DMS79 treated with DMSO at 0.1 percent for 48 hours (cell line): ENCODE results near the gene PCBP3.
"Not testable (repeated sequence)": the region's sequence is repeated elsewhere in the genome, so short reads cannot be mapped to it uniquely, and the experiment has no call there.

Experiments
- DNase-seq: peaks from one replicate; lab custom pipeline; 2025; lab: John Stamatoyannopoulos, UW

Gene PCBP3

GRCh38 chr21:45809421-45809820 lies 165.9 kb downstream of the PCBP3 start:
- DNase-seq, result no peak

GRCh38 chr21:45811136-45811535 lies 167.6 kb downstream of the PCBP3 start:
- DNase-seq, result no peak

DNA sequence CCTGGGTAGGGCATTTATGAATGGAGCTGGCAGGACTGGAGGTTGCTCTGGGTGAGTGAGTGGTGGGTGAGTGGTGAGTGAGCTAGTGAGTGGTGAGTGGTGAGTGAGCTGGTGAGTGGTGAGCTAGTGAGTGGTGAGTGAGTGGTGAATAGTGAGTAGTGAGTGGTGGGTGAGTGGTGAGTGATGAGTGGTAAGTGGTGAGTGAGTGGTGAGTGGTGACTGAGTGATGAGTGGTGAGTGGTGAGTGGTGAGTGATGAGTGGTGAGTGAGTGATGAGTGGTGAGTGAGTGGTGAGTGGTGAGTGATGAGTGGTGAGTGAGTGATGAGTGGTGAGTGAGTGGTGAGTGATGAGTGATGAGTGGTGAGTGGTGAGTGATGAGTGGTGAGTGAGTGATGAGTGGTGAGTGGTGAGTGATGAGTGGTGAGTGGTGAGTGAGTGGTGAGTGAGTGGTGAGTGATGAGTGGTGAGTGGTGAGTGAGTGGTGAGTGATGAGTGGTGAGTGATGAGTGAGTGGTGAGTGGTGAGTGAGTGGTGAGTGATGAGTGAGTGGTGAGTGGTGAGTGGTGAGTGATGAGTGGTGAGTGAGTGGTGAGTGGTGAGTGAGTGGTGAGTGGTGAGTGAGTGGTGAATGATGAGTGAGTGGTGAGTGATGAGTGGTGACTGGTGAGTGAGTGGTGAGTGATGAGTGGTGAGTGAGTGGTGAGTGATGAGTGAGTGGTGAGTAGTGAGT lies 170.8 kb downstream of the PCBP3 start:
- DNase-seq, result not testable (repeated sequence)

- DNase-seq, result not testable (repeated sequence)
These were observed 172.3 kb downstream of the PCBP3 start for GRCh38 chr21:45815781-45816180.

DNA sequence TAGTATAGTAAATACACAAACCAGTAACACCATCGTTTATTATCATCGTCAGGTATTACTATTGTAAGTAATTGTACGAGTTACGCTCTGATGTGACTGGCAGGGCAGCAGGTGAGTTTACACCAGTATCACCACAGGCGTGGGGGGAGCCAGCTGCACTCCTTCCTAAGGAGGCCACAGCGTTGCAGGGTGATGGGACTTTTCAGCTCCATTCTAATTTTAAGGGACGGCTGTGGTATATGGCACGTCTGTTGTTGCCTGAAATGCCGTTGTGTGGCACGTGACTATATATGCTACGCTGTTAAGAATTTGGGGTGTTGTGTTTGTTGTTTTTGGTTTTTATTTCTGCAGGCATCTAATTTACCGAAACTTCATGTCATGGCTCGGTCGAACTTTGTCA lies 173.3 kb downstream of the PCBP3 start:
- no peak for DNase-seq

GRCh38 chr21:45817345-45817744 lies 173.8 kb downstream of the PCBP3 start:
- no peak for DNase-seq

DNA sequence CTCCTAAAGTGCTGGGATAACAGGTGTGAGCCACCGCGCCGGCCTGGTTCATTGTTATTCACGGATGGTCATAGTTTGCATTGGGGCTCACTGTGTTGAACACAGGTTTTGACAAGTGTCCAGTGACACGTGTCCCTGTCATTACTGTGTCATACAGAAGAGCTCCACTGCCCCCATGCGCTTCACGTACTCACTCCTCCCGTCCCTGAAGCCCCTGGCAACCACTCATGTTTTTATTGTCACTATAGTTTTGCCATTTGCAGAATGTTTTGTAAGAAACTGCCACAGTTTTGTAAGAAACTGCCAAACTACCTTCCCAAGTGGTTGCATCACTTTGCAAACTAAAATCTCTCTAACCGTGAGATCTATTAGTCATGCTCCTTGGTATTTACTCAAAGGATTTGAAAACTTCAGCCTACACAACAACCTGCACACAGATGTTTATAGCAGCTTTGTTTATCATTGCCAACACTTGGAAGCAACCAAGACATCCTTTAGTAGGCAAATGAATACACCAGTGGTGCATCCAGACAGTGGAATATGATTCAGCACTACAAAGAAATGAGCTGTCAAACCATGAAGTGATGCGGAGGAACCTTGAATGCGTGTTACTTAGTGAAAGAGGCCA lies 174.9 kb downstream of the PCBP3 start:
- no peak for DNase-seq

DNA sequence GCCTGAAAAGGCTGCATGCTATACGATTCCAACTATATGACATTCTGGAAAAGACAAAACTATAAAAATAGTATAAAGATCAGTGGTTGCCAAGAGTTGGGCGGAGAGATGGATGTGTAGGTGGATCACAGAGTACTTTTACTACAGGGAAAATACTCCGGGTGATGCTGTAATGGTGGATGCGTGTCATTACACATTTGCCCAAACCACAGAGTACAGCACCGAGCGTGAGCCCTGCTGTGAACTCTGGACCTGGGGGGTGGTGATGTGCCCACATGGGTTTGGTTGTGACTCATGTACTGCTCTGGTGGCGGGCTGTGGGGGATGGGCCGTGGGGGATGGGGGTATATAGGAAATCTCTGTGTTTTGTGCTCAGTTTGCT lies 175.4 kb downstream of the PCBP3 start:
- DNase-seq, result no peak

GRCh38 chr21:45819478-45820170 lies 176.1 kb downstream of the PCBP3 start:
- no peak for DNase-seq

GRCh38 chr21:45820171-45821091 lies 176.9 kb downstream of the PCBP3 start:
- peak; percentile 80 for DNase-seq

DNA sequence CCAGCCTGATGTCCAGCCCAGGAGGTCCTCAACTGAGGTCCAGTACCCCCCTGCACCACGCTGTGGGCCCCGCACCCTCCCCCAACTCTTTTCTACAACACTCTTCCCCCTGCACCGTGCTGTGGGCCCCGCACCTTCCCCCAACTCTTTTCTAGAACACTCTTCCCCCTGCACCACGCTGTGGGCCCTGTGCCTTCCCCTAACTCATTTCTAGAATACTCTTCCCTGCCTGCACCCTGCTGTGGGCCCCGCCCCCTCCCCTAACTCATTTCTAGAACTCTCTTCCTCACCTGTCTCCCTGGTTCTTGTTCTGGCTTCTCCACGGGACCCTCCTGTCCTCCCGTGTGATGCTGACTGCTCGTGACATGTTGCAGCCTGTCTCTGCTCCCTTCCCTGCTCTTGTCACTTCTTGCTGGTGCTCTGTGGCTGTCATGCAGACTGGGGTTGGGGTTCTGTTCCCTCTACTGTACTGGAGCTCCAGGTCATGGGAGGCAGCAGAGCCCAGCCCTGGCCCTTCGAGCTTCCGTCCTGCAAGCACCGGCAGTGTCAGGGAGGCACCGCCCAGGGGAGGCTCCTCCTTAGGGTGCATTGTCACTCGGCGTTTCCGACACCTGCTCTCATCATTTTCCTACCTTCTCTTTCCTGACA lies 177.9 kb downstream of the PCBP3 start:
- DNase-seq, result no peak

DNA sequence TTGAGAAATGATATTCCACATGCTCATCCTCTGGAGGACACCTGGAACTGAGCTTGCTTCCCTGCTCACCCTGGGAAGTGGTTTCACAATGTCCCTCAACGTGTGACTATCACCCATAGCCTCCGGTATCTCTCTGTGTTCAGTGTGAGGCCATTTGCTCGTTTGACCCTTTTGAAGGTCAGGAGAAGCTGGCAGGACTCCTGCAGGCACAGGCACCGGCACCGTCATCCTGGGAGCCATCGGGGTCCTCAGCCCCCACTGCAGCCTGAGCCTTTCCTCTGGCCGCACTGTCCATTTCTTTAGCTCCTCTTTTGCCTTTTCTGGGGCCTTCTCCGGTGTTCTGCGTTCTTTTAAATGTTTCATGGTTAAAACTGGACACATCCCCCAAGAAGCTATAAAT lies 178.5 kb downstream of the PCBP3 start:
- no peak for DNase-seq

DNA sequence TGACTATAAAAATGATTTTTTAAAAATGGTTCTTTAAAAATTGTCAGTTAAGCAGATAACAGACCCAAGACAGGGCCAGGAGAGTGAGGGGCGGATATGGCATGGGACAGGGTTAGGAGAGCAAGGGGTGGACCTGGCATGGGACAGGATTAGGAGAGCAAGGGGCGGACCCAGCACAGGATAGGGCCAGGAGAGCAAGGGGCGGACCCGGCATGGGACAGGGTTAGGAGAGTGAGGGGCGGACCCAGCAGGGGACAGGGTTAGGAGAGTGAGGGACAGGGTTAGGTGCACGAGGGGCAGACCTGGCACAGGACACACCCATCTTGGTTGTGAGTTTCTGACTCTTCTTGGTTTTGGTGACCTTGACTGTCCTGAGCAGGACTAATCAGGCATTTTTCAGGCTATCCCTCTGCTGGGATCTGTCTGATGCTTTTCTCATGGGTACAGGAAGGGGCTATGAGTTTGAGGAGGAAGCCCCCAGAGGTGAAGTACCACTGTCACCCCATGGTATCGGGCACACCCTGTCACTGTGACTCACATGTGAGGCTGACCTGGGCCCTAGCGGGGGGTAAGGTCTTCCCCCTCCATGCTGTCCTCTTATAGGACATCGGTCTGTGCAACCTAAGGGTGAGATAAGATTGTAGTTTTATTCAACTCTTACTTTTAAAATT lies 179.0 kb downstream of the PCBP3 start:
- DNase-seq, result no peak

DNA sequence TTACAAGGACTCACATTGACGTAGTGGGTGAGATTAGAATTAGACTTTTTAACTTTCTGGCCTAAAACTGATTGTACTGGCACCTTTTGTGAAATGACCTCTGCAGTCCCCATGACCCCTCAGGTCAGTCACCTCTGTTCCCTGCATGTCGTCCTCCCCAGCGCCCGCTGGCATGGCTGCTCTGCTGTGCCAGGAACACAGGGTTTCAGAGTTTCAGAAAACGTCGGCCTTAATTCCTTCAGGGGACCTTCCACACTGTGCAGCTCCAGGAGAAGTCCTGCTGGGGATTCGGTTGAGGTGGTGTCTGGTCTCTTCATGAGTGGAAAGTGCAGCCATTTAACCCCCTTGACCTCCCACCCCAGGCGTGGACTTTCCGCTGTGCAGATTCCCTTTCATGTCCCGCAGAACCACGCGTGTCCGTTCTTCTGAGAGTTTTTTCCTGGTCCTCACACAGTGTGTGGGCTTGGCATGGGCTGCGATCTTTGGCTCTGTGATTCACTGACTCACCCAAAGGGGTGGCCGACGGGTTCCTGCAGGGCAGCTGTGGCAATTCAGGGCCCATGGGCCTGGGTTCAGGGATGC lies 179.7 kb downstream of the PCBP3 start:
- DNase-seq, result no peak

DNA sequence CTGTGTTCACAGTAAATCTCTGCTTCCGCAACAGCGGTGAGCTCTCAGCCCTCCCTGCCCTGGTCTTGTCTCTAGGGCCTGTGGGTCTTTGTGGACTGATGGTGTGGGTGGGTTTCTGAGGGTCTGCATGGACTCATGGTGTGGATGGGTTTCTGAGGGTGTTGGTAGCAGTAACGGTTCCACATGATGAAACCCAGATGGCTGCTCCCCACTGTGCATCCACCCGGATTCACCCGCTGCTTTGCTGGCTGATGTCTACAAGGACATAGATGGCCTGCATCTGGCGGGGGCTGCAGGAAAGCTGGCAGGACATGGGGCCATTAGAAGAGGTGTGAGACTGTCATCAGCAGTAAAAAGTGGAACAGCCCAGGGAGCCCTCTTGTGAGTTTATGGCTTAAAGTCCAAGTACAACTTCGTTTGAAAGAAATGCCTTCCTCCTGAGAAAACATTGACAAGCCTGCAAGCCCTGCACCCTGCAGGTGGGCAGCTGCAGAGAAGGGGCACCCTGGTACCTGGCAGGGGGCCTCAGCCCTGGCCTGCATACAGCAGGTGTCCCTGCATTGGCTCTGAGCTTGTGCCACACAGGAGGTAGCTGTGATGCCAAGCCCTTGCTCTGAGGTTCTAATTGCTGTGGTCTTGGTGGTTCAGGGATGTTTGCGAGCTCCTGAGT lies 181.2 kb downstream of the PCBP3 start:
- DNase-seq, result no peak

DNA sequence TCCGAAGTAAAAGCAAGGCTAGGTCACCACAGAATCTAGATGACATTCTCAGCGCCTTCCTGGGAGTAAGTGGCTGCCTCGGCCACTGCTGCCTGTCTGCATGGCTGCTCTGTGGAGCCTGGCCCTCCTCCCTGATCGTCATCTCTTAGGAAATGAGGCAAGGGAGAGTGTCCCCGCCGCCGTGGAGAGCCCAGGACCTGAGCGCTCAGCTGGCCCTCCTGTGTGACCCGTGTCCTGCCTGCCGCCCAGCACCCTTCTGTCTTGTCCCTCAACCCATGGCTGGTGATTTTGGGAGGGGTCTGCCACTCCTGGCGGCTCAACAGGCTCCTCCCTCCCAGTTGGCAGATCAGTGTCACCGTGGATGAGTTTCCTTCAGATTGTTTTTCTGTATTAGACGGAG lies 181.7 kb downstream of the PCBP3 start:
- no peak for DNase-seq

DNA sequence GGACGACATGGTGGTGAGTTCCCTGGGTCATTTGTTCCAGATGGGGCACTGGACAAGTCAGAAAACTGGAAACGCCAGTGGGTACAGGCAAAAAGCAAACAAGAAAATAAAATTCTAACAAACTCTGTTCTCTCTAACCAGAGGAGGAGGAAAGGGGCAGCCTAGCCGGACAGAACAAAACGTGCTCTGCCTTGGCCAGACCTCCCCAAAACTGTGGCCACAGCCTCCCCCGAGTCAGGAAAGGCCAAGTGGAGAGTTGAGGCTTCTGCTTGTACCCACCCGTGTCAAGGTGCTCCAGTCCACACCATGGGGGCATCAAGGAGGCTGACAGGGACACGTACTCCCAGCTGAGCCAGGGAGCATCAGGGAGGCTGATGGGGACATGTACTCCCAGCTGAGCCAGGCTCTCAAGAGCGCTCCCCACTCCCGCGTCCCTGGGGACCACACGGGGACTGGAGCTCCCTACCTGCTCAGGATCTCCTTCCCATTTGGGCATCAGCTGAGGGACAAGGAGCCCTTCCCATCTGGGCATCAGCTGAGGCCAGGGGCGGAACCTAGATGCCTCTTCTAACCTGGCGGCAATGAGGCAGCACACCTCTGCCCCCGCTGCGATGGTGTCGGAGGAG lies 183.3 kb downstream of the PCBP3 start:
- no peak for DNase-seq

- no peak for DNase-seq
These were observed 183.8 kb downstream of the PCBP3 start for GRCh38 chr21:45827302-45827692.

DNA sequence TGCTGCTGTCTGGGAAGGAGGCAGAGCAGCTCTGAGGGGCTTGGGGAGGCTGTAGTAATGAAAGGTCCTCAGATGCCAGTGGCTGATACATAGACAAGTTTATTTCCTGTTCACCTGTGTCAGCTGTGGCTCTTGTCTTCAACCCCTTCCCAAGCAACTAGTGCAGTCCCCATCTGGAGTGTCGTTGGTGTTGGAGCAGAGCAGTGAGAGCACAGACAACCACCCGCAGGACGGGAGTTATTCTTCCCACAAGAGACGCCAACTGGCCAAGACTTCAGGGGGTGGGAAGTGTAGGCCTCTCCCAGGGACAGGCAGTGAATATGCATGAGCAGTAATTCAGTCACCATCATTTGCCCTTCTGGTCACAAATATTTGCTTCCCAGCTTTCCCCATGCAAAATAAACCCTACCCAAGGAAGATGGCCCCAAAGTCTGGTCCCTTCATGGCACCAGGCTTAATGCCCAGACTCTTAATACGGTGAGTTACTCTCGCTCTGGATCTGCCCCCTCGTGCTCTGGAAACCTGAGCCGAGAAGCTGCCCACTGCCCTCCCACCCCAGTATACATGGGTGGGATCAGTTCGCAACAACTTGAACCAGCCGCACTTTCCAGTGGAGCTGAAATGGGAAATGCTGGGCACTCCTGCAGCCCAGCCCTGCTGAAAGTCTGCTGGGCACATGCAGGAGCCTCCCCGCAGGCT lies 184.5 kb downstream of the PCBP3 start:
- DNase-seq, result no peak
